ENCODE results near the gene KAZN.

Gene KAZN

GRCh38 chr1:14679027-14679688 lies 80.7 kb downstream of the KAZN start:
- no peak for DNase-seq

- no peak for DNase-seq
Measured at GRCh38 chr1:14681182-14681581, 82.7 kb downstream of the KAZN start.

- DNase-seq: no peak
Measured at GRCh38 chr1:14682941-14683621, 84.6 kb downstream of the KAZN start.

- DNase-seq: no peak
Measured at GRCh38 chr1:14685078-14685477, 86.6 kb downstream of the KAZN start.

GRCh38 chr1:14686701-14687100 lies 88.2 kb downstream of the KAZN start:
- no peak for DNase-seq

GRCh38 chr1:14687147-14687546 lies 88.7 kb downstream of the KAZN start:
- DNase-seq: no peak

GRCh38 chr1:14689996-14690615 lies 91.6 kb downstream of the KAZN start:
- no peak for DNase-seq

GRCh38 chr1:14693949-14694348 lies 95.5 kb downstream of the KAZN start:
- no peak for DNase-seq

- DNase-seq: no peak
Measured at GRCh38 chr1:14694589-14694988, 96.1 kb downstream of the KAZN start.

- DNase-seq: no peak
Measured at GRCh38 chr1:14696761-14697160, 98.3 kb downstream of the KAZN start.

GRCh38 chr1:14697353-14697752 lies 98.9 kb downstream of the KAZN start:
- DNase-seq: no peak

- no peak for DNase-seq
Measured at GRCh38 chr1:14698314-14698713, 99.8 kb downstream of the KAZN start.

- DNase-seq: no peak
Measured at GRCh38 chr1:14699620-14700019, 101.1 kb downstream of the KAZN start.

- no peak for DNase-seq
Measured at GRCh38 chr1:14704846-14705245, 106.4 kb downstream of the KAZN start.

GRCh38 chr1:14705824-14706223 lies 107.3 kb downstream of the KAZN start:
- no peak for DNase-seq

GRCh38 chr1:14706631-14707030 lies 108.1 kb downstream of the KAZN start:
- DNase-seq: no peak

GRCh38 chr1:14707531-14708445 lies 109.3 kb downstream of the KAZN start:
- DNase-seq: no peak

- no peak for DNase-seq
Measured at GRCh38 chr1:14710331-14710730, 111.8 kb downstream of the KAZN start.

GRCh38 chr1:14712136-14712535 lies 113.7 kb downstream of the KAZN start:
- DNase-seq: no peak

- DNase-seq: no peak
Measured at GRCh38 chr1:14713077-14713476, 114.6 kb downstream of the KAZN start.

- no peak for DNase-seq
Measured at GRCh38 chr1:14715266-14715665, 116.8 kb downstream of the KAZN start.

- DNase-seq: no peak
Measured at GRCh38 chr1:14715802-14716201, 117.3 kb downstream of the KAZN start.

- DNase-seq: no peak
Measured at GRCh38 chr1:14716474-14716873, 118.0 kb downstream of the KAZN start.

All from stimulated activated CD4-positive, alpha-beta T cell treated with anti-CD3 and anti-CD28 coated beads, Interleukin-15, amount 100 ng/mL, for 24 hours (primary cell).